GM19193 (cell line): ENCODE results near the gene SLC26A9.

Experiments
- POLR2A ChIP-seq: IDR thresholded peaks from 4 replicates; pipeline ENCODE4 v1.6.1; 2011; ENCODE audit not compliant: insufficient read depth, insufficient read length; ENCODE audit errors: extremely low read depth

SLC26A9 gene

DNA sequence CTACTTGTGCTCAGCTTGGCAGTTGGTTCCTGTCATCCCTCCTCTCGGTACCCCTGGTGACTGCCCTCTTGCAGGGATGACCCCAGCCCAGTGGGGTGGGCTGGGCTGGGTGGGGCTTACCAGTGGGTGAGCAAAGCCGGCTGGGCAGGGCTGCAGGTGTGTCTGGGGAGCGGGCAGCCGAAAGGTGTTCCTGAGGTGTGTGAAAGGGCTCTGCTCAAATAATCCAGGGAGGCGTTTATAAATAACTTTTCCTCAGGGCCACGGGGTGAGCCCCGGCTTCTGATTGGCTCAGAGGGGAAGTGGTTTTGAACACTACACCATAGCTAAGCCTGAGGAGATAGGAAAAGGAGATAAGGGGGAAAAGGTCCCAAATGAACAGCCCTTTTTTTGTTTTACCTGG lies at the start of gene SLC26A9:
Gene SLC26A9, minus strand, starts transcription at position 212 of the 400 bp plus-strand sequence. CDS start 7,636 bp downstream, outside the sequence.
- no peak for TF ChIP-seq POLR2A

- TF ChIP-seq POLR2A, result no peak
Observed at GRCh38 chr1:205992218-205992882, 49.1 kb upstream of the SLC26A9 start.

DNA sequence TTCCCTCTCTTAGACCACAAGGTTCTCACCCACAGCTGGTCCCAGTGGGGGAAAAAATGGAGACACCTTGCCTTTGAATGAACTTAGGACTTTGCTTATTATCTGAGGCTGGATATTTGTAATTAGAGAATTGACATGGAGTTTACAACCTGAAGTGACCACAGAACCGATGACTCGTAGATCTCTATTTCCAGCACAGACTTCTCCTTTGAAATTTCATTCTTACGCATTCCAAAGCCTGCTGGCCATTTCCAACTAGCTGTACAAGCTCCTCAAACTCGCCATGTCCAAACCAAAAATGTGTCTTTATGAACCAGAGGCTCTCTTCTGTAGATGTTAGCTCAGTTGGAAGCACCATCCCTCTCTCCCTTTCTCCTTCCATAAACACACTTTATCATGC lies 48.0 kb upstream of the SLC26A9 start:
- TF ChIP-seq POLR2A, result no peak

DNA sequence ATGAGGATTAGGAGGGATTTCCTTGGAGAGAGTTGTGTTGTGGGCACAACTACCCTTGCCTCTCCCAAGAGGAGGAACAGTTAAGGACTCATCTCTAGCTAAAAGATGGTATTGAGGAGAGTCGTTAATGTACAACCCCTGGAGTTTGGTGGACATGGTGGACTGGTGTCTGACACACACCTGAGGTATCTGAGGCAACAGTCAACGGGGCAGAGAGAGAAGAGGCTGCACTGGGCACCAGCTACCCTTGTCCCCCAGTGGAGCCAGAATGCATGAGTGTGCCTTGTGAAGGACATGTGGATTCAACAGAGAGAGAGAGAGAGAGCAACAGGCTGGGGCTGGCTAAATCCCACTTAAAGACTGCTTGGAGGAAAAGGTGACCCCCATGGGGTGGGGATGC lies 47.0 kb upstream of the SLC26A9 start:
- no peak for TF ChIP-seq POLR2A

GRCh38 chr1:205989786-205990185 lies 46.5 kb upstream of the SLC26A9 start:
- no peak for TF ChIP-seq POLR2A

- TF ChIP-seq POLR2A, result no peak
Observed at GRCh38 chr1:205988585-205988995, 45.3 kb upstream of the SLC26A9 start.

GRCh38 chr1:205986861-205987260 lies 43.6 kb upstream of the SLC26A9 start:
- TF ChIP-seq POLR2A, result no peak

GRCh38 chr1:205986292-205986691 lies 43.0 kb upstream of the SLC26A9 start:
- TF ChIP-seq POLR2A, result no peak

DNA sequence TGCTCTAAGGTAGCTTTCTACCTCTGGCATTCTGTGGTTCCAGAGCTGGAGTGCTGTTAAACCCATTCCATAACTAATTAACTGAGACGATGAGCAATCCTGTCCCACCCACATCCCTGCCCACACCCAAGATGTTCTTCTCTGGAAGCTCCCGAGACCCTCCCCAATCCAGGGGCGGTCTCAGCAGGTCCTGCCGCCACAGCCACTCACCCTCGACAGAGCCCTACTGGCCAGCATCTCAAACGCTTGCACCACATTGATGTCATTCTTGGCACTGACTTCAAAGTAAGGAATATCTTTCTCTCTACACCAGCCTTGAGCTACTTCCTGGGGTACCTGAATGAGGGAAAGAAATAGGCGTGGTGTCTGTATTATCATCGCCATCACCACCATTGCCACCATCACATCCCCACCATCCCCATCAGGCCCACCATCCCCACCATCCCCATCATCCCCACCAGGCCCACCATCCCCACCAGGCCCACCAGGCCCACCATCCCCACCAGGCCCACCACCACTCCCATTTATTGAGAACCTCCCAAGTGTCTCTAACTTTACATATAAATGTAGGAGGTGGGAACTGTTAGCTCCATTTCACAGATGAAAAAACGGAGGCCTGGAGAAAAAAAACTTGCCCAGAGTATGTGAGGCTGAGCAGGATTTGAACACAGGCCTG lies 42.2 kb upstream of the SLC26A9 start:
- TF ChIP-seq POLR2A, result no peak

DNA sequence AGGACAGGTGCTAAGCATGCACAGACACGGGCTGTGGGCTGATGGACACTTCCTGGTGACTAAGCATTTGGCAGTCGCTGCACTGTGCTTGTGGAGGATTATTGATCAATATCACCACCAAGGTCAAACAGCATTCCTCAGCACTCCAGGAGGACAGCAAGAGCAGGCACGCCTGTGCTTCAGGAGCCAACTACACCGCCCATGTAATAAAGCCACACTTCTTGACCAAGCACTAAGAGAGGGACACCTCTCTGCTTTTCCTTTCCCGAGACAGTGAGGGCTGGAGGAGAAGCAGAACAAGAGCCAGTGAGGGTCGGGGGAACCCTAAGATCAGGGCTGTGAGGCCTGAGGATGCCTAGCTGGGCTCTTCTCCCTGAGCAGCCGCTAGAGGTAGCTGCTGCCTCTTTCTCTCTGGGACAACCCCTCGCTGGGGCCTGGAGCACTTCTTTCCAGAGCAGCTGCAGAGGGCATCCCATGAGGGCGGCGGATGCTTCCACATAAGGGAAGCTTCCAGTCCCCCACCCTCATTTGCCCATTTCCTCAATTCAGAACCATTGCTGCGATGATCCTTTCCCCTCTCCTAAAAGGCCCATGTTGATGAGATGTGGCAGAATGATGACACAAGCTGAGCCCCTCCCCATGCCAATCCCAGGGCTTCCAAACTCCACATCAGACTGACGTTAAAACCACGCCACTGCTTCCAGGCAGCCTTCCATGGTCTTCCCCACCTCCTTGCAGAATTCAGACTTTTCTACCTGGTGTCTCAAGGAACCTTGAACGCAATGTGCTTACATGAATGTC lies 40.9 kb upstream of the SLC26A9 start:
- TF ChIP-seq POLR2A, result no peak

GRCh38 chr1:205981257-205981656 lies 38.0 kb upstream of the SLC26A9 start:
- TF ChIP-seq POLR2A, result no peak

GRCh38 chr1:205980237-205980870 lies 37.1 kb upstream of the SLC26A9 start:
- no peak for TF ChIP-seq POLR2A

GRCh38 chr1:205979301-205979700 lies 36.0 kb upstream of the SLC26A9 start:
- no peak for TF ChIP-seq POLR2A

DNA sequence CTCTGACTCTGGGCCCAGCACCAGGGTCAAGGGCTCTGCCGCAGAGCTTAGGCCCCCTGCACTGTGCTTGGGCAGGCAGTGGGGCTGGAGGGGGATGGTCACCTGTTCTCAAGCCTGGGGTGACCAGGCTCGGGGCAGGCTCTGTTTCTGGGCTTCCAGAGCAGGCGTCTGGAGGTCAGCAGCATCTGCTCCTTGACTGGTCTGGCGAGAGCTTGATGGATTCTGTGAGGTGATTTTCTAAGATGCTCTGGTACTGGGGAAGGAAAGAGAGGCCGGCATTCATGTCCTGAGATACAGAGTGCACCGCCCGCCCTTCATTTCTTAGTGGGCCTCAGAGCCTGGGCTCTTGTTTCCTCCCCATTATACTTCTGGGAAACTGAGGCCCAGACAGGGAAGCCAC lies 35.4 kb upstream of the SLC26A9 start:
- TF ChIP-seq POLR2A, result no peak

DNA sequence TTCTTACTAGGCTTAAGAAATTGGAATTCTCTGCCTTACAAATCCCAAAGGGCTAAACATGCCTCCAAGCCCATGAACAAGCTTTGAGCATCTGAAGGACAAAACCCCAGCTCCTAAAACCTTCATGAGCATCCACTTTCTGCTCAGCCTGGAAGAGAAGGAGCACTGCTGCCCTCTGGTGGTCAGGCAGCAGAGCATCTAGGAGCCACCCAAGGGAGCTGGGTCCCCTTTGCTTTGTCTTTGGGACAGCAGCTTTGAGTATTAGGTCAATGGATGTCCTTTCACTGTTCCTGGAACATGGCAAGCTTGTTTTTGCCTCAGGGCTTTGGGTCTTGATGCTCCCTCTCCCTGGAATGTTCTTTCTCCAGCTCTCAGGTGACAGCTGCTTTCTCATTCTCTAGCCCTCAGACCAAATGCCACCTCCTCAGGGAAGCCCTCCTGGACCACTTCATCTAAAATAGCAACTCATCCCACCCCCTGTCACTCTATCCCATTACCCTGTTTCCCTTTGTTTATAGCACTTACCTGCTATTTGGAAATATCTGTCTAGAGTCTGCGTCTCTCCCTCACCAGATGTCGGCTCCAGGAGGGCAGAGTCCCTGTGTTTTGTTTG lies 34.3 kb upstream of the SLC26A9 start:
- TF ChIP-seq POLR2A, result no peak

DNA sequence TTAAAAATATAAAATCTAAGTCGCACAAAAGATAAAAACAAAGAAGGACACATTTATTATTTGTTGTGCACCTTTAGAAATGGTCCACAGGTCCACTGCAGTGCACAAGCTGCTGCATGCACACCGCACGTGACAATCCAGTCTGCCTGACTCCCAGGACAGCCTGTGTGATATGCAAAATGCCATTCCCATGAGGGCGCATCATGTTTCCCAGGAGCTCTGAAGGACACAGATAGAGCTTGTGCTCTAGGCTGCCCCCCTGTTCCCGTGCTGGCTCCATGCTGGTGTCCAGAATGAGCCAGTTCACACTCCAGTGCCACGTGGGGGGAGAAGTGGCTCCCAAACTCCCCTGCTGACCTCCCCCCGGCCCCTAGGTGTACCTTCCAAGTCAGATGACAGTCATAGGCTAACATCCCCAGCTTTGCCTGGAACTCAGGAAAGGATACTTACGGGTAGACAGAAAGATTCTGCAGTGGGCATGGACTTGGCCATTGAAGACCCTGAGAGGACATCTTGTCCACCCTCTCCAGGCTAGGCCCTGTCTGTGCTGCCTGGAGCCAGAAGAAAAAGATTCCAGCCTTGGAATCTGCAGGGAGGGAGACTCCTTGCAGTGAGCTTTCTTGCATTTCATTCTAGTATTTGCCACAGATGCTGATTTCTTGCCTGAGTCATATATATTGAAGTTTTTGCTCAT lies 33.6 kb upstream of the SLC26A9 start:
- TF ChIP-seq POLR2A, result no peak
